Activated CD4-positive, CD25-positive, alpha-beta regulatory T cell (primary cell): Measurements from ENCODE around the gene IFITM2.
"Not testable (repeated sequence)": the region's sequence is repeated elsewhere in the genome, so short reads cannot be mapped to it uniquely, and the experiment has no call there.

Experiments
- DNase-seq, 4 experiments: peaks; one replicate each; lab custom pipeline; 2025; lab: John Stamatoyannopoulos, UW

IFITM2 gene

GRCh38 chr11:342328-342727 is 34.7 kb downstream of the IFITM2 start:
- no peak for DNase-seq

GRCh38 chr11:344836-345578 is 37.4 kb downstream of the IFITM2 start:
- DNase-seq, result no peak

- DNase-seq, result no peak
These were observed 38.9 kb downstream of the IFITM2 start for GRCh38 chr11:346529-346928.

- not testable (repeated sequence) for DNase-seq
These were observed 41.8 kb downstream of the IFITM2 start for GRCh38 chr11:349270-349954.

- DNase-seq, result not testable (repeated sequence)
These were observed 42.6 kb downstream of the IFITM2 start for GRCh38 chr11:350033-350722.

- DNase-seq, result no peak
These were observed 43.2 kb downstream of the IFITM2 start for GRCh38 chr11:350723-351255.

- DNase-seq, result no peak
These were observed 43.8 kb downstream of the IFITM2 start for GRCh38 chr11:351411-351810.

- no peak for DNase-seq
These were observed 44.9 kb downstream of the IFITM2 start for GRCh38 chr11:352456-353031.

GRCh38 chr11:353179-353873 is 45.7 kb downstream of the IFITM2 start:
- DNase-seq, result no peak

GRCh38 chr11:355581-356458 is 48.2 kb downstream of the IFITM2 start:
- DNase-seq, result peak; percentile 76 to 87 (median 80)

- DNase-seq, result no peak
These were observed 49.0 kb downstream of the IFITM2 start for GRCh38 chr11:356610-357009.

- DNase-seq, result no peak
These were observed 50.0 kb downstream of the IFITM2 start for GRCh38 chr11:357582-357981.

GRCh38 chr11:358129-358800 is 50.6 kb downstream of the IFITM2 start:
- no peak for DNase-seq
